ENCODE measurements around the gene TULP1.

DNA sequence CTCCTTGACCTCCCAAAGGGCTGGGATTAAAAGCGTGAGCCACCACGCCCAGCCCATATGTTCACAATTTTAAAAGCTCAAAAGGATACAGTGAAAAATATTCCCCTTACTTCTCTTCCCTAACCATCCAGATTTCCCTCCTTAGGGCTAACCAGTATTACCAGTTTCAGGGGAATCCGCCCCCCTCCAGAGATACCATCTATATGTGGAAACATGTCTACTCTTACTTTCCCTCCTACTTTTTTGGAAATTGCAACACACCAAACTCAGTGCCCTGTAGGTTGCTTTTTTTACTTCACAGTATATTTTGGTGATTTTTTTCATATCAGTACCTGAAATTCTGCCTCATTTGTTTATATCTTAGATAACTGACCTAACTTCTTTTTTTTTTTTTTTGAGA lies 51.4 kb downstream of the TULP1 start:
- TF ChIP-seq, protein P1, sequence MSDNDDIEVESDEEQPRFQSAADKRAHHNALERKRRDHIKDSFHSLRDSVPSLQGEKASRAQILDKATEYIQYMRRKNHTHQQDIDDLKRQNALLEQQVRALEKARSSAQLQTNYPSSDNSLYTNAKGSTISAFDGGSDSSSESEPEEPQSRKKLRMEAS (IDR thresholded peaks at IDR 0.05), result no peak
- TF ChIP-seq REST (IDR thresholded peaks at IDR 0.05; ENCODE audit: low read depth), result no peak
- TF ChIP-seq EP300 (IDR thresholded peaks at IDR 0.05; ENCODE audit: borderline replicate concordance), result no peak
- TF ChIP-seq RAD21 (IDR thresholded peaks at IDR 0.05; ENCODE audit: low read depth), result no peak
- TF ChIP-seq, protein P2, sequence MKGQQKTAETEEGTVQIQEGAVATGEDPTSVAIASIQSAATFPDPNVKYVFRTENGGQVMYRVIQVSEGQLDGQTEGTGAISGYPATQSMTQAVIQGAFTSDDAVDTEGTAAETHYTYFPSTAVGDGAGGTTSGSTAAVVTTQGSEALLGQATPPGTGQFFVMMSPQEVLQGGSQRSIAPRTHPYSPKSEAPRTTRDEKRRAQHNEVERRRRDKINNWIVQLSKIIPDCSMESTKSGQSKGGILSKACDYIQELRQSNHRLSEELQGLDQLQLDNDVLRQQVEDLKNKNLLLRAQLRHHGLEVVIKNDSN (IDR thresholded peaks at IDR 0.05), result no peak
- TF ChIP-seq CEBPB (IDR thresholded peaks at IDR 0.05), result 0 out of 2 replicates have a peak, but pooled peaks have one; percentile 35
- TF ChIP-seq EGR1 (IDR thresholded peaks at IDR 0.05), result no peak

Data from Ishikawa (cell line).